Left cardiac atrium (tissue), 4 donors: Measurements from ENCODE around the gene ROBO2. TPM values are rescaled to one million over a fixed set of nuclear protein-coding genes. Genes with fewer than 3 reads are reported as not detected.

Experiments
- ATAC-seq, 2 donors: fragments of 200-7000 bp; cut with Tn5 transposase; one replicate each; pipeline ENCODE4 v1.9.1; 2020; ENCODE audit warnings: mild to moderate bottlenecking in 2 of 2, moderate library complexity in 2 of 2
- DNase-seq: peaks from one replicate; pipeline ENCODE4 v3.0.0-alpha.2; 2020
- intact Hi-C, 2 donors: fragments of 100-400 bp; cut with DNase I; formaldehyde crosslinking; loops; one replicate each; pipeline versions ENCODE4 v1.14.1 to v1.15.1; 2022 to 2023
- total RNA-seq, 2 donors: library from RNA; stranded (reverse); fragmentation: NEBNext Ultra II Directional; extraction: Animal tissue kit (Norgen Biotek cat#: 25700); gene quantifications; one replicate each; pipeline ENCODE4 v1.2.1, GENCODE V29; 2021
- donor health status: DM: no; HTN: yes; CAD: no.
- donor health status: DM: no; HTN: yes; CAD: no; lungs with severe emphysema.
- donor health status: DM: yes; HTN: yes; CAD: no.
- donor health status: Dilated cardiomyopathy.

The ROBO2 gene
- total RNA-seq, 2 donors from 2014 or later = 3.4 to 8.0 TPM

DNA sequence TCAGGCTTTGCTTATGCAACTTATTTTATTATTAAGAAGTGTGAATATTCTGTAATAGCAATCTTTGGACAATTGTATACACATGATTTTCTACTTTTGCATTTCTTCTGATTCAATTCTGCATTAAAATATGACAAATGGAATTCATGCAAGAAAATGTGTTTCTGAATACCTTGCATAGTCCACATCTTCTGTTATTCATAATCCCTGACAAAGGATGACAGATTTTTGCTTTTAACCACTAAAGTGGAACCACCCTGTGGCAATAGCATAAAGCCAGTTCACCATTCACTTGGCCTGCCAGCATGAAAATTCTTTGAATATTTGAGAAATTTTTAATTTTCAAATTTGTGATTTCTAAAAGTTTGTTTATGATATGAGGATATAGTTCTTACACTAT is 397.0 kb downstream of the ROBO2 start:
- ATAC-seq = no peak
- intact Hi-C loops = no loop called here
- DNase-seq = no peak

DNA sequence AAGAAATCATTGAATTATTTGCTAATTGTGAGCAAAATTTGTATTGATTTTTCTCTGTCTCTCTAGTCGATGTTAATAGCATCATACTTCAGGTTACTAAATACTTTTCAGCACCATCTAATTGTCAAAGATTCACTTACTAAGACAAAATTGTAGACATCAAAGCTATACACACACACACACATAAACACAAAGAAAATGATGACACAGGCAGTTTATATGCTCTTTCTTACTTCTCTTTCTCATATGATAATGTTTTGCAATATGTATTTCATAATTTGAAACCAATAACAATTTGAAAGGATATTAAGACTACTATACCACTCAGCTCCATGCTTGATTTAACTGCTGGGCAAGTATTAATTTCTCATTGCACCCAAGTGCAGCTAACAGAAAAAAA is 406.2 kb downstream of the ROBO2 start:
- ATAC-seq = no peak
- no peak for DNase-seq
- intact Hi-C loops = no loop called here

DNA sequence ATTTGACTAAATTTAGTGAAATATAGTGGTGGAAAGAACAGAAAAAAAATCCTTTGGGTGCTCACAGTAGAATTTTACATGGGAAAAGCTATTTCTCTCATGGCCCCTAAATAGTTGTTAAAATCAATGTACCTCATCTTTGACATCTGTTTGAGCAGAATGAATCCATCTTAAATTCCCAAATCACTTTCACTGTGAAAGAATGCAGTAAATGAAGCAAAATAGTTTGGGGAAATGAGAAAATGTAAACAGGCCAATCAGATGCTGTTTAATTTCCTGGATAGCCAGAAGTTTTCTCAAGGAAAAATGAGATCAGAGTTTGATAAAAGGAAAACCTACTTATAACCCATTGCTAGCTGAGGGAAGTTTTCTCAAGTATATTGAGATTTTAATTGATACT is 406.9 kb downstream of the ROBO2 start:
- intact Hi-C loops = no loop called here
- no peak for DNase-seq
- no peak for ATAC-seq

DNA sequence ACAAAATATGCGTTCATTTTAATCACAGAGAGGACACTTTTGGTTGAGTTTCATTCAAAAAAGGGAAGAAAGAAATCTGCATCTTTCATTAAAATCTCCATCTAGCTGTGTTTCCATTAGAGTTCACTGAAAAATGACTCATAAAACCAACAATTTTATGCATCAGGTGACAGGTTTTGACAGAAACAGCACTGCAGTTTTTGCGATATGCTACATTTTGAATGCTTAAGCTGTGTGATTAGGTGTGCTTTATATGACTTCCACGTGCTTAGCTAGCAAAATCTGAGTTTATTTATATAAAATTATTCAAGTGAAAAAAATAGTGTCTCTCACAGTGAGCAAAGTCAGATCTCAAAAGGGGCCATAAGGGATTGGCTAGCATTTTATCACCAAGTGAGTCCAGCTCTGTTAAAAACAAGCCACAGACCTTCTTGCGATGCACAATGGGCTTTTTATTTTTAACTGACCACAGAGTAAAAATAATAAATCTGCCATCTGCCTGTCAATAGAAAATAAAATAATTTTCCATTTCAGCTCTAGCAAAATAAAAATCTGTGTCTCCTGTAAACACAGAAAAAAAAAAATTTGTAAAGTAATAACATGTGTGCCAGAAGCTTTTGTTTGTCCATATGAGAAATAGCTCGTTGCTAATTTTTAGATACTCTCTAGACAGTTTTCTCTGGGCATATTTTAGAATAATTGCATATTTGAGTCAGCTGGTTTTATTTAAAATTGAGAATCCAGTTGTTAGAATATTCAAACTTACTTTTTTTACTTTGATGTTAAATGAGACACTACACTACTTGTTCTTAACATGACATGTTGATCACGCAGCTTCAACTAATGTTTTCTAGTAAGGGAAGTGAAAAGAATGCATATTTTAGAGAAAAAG is 409.8 kb downstream of the ROBO2 start:
- intact Hi-C loops = no loop called here
- no peak for ATAC-seq

DNA sequence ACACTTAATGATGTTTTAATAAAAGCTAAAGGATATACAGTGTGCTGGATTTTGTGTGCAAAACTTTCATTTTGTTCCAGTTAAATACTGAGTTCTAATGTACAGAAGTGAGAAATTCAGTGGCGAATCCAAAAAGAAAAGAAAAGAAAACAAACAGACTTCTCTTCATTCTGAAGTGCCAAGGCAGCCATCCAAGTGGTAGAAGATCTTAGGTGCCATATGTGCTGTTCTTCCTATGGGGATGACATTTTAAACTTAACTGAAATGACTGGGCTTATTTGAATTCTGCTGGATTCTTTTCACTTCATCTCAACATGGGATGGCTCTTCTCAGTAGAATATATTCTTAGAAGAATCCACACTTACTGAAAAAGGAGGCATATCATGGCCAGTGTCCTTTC is 416.5 kb downstream of the ROBO2 start:
- intact Hi-C loops = no loop called here
- ATAC-seq = no peak

More for the DNA sequence above, 409.8 kb downstream of the ROBO2 start:
- DNase-seq = no peak

DNA sequence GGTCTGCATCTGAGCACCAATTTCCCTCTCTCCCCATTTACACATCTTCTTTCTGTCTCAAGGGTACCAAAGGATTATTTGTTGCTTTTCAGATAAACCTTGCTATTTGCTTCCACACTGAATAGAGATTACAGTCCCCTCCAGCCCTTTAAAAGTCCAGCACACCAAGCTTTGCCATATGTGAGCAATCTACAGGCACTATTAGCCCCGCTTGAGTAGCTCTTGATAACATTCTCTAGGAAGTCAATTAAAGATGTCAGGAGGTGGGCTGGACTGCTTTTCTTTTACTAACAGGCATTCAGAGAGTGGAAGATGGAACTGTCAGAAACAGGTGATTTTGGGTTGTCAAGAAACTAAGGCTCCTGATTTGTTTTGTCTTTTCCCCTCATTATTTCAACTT is 417.0 kb downstream of the ROBO2 start:
- intact Hi-C loops = no loop called here
- DNase-seq = no peak
- ATAC-seq = no peak

More for the DNA sequence above, 416.5 kb downstream of the ROBO2 start:
- DNase-seq = no peak

DNA sequence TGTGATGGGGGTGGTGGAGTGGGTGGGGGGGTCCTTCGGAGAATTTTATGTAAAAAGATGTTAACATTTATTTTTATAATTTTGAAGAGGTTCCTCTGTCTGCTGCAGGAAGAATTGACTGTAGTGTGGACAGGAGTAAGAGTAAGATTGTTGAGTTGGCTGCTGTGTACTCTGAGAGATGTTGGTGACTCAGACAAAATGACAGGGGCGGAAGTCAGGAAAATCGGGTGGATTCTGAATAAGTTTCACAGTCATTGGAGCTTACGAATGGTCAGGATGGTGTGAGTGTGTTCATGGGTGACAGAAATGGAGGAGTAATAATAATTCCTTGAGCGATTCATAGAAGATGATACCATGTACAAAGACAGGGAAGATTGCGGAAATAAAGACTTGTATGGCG is 420.0 kb downstream of the ROBO2 start:
- DNase-seq = no peak
- ATAC-seq = no peak
- intact Hi-C loops = no loop called here

DNA sequence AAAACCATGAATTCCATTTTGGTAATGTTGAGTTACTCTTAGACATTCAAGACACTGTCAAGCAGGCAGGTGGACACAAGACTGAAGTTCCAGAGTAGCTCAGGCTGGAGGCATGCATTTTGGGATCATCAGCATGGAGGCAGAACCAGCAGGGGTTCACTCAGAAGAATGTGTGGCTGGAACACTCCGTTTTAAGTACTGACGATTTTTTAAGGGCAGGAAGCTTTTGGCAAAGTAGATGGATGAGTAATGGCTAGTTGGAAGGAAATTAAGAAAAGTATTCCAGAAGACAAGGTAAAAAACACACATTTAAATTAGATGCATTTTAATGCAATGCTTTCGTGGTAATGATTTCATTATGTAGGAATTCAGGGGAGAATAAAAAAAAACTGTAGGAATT is 420.4 kb downstream of the ROBO2 start:
- DNase-seq = no peak
- no peak for ATAC-seq
- intact Hi-C loops = no loop called here

DNA sequence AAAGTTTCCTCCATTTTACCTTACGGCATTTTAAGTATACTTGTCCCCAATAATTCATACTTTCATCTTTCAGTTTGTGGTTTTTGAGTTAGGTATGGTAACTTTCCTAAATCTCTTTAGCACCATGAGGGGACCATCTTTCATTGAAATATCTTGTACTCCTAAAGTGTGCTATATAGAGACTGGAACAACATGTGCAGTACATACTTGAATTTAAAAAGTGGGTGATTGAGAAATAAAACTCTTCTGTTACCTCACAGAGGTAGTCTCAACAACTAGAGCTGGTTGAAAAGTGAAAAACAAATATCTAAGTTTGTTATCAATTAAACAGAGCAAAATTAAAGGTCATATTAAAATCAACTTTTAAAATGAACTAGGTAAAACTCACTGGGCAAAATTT is 423.1 kb downstream of the ROBO2 start:
- intact Hi-C loops = no loop called here
- DNase-seq = no peak
- ATAC-seq = no peak

DNA sequence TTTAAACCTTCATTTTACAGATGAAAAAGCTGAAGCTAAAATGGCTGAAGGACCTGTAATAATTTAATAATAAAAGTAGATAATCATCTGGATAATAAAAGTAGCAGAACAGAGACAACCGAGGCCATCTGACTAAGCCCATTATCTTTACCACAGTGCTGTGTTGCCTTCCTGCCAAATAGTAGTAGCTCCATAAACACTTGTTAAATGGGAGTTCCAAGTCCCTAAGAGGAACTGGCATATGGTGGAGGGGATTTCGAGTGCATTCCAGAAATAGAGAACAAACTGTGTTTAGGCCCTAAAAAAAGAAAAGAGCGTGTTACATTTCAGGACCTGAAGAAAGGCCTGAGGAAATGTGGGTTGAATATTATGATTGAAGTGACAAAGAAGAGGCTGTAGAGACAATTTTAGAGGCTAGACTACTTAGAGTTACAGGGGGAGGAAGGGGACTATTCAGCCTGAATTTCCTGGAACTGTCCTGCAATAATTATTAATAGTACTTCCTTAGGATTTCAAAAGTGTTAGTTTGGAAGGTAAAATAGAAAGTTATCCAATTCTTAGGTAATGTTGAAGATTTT is 424.3 kb downstream of the ROBO2 start:
- ATAC-seq (peak in 1 of 2 donors; percentile 25), DNase-seq (no peak)
- intact Hi-C loops = no loop called here

DNA sequence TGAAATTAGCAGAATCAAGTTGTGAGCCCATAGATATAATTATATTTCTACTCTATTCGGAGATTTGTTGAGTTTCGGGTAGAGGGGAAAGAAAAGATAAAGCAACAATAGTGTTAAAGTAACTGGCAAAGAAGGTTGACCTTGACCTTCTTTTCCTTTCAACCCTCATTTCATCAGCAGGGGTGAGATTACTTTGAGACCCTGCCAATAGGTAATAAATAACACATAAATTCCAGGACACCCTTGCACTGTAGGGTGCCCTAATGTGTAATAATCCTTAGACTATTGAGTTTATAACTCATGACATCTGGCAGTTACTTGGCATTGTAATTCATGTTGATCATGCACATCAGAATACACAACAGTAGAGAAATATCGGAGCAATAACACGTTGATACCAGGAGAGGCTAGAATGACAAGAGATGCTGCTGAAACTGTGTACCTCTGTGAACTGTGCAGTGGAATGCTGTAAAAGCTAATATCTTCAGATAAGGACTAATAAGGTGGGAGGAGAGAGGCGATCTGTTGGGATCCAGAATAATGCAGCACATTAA is 426.7 kb downstream of the ROBO2 start:
- ATAC-seq (no peak), DNase-seq (no peak)
- intact Hi-C loops = no loop called here

DNA sequence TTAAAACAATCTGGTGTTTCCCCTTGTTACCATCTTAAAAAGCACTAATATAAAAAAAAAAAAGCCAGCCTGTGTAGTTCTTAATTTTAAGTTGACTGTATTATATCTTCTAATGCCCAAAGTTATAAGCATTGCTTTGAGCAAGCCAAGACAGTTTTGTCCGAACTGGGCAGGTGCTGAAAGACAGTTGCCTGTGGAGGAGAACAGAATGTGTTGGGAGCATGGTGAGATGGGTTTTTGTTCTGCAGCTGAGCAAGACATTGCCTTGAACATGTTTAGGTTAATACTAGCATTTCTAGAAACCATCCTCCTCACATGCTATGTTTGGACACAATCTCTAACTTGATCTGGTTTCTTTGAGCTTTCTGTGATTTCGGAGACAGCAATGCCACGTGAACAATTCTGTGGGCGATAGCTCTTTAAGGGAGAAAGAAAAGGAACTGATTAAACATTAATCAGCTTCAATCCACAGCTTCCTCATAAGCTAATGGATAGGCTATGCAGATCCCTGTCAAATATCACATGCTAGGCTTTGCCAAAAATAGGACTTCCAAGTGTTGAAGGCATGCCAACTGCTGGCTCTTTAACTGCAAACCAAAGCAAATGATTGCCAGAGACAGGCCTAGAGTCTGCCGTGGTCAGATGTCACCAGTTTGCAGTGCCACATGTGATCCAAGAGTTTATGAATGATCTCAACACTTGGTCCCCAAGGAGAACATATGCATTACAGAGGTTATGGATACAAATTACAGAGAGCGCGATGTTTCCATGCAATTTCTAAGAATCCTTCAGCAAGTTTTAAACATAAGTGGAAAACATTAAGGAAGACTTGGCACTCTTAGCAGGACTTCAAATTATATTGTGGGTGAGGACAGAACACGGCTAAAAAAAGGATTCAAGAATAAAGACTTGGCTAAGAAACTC is 428.1 kb downstream of the ROBO2 start:
- DNase-seq (peak; percentile 24), ATAC-seq (peak; percentile 62 to 90)
- intact Hi-C loops = no loop called here

DNA sequence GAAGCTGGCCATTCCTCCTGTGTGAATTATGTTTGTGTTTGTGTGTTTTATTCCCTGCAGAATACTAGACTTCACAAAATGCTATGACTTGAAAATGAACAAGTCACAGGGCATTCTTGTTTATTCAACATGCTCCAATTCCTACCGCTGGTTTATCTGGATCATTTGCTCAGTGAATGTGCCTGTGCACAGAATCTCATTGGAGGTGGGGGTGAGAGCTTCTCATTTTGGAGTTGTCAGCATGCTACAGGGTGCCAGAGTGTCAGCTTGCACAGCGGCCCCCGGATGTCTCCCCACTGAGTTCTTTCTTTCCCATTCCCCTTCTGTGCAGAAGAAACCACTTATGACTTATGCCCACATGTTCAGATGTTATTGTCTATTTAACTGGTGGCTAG is 428.7 kb downstream of the ROBO2 start:
- peak in 1 of 2 donors; percentile 24 for ATAC-seq
- intact Hi-C loops = no loop called here
- DNase-seq = no peak

DNA sequence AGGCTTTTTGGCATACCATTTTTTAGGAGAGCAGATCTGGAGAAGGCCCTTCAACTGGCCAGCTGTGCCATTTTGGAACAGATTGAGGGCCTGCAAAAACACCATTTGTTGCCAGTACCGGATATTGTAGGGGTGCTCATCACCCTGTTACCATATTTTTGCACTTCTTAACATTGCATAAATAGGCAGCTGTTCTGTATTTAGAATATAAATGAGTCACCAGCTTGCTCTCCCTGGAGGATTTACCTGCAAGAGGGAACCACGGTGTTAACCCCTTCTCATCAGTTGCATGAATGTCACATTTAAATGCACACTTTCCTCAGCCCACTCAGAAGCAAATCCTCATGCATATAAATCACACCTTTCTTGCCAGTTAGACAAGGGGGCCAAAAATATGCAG is 435.6 kb downstream of the ROBO2 start:
- no peak for ATAC-seq
- intact Hi-C loops = no loop called here
- DNase-seq = no peak

DNA sequence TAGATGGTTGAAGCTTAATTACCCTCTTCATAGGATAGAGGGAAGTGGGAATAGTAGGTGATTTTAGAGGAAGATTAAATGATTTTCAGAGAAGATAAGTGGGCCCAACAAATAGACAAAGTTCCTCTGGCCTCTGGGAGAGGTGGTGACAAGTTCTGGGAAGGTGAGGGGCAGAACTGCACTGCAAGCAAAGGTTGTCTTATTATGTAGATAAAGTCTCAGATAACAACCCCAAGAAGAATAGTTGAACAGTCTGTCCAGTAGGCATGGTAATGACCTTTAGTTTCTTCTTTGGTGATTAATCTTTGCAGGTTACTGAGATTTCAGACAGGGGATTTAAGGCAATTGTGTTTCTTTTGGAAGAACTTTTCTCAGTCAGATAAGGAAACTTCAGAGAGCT is 439.1 kb downstream of the ROBO2 start:
- intact Hi-C loops = no loop called here
- no peak for ATAC-seq
- DNase-seq = no peak

DNA sequence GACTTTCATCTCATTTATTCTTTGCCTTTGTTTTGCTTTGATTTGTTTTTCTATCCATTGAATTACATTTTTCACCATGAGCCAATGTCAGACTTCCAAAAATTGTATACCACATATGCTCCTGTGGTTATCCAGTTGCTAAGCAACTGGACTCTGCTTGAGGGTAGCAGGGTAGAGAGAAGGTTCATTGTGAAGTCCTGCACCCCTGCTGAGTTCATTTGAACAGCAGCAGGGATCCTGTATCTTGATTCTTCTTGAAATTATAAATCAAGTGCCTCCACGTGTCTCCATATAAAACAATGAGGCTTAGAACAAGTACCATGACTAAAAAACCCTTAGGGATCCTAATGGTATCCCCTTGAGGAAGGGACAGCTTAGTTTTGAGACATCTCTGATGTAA is 449.3 kb downstream of the ROBO2 start:
- intact Hi-C loops = no loop called here
- no peak for ATAC-seq
- no peak for DNase-seq

DNA sequence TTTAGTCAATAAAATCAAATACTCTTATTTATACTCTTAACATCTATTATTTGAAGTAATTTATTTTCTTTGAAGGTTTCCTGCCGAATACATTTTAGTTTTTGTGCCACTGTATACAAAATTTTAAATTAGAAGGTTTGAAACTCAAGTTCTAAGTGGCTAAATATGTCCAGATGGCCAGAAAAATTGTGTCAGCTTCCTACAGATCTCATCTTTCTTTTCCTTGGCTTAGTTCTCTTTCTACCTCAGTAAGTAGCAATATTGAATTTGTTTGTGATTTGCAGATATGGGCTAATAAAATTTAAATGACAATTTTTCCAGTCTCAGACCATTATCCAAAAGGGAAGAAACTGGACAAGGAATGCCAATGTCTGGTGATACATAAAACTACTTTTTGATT is 452.1 kb downstream of the ROBO2 start:
- intact Hi-C loops = no loop called here
- DNase-seq = no peak
- ATAC-seq = no peak

DNA sequence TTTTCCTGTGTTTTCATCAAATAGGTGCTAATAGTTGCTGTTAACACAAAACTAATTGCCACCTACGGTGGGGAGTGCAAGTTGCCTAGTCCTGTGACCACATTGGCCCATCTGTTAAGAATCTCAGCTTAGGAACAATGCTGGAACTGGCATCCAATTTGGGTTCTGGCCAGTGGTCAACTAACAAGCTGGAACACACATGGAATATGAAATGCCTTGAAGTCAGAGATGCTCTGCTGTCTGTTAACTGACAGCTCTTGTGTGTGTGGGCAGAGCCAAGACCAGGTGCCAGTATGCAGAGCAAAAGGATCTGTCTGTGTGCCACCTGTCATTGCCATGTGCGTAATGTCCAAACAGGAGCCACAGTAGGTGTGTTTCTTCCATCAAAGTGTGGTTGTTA is 460.8 kb downstream of the ROBO2 start:
- intact Hi-C loops = no loop called here
- ATAC-seq (peak in 1 of 2 donors; percentile 47), DNase-seq (no peak)

DNA sequence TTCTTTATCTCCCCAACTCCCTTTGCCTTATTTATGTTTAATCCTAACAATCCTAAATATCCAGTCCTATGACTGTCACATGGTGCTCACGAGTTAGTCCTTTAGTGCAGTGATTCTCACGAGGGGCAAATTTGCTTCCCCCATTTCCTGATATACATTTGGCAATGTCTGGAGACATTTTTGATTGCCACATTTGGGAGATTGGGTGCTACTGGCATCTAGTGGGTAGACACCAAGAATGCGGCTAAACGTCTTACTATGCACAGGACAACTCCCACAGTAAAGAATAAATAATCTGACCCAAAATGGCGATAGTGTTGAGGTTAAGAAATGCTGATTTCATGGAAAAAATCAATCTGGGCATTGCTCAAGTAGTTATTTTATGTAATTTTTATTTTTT is 466.5 kb downstream of the ROBO2 start:
- DNase-seq (no peak), ATAC-seq (no peak)
- intact Hi-C loops = no loop called here

DNA sequence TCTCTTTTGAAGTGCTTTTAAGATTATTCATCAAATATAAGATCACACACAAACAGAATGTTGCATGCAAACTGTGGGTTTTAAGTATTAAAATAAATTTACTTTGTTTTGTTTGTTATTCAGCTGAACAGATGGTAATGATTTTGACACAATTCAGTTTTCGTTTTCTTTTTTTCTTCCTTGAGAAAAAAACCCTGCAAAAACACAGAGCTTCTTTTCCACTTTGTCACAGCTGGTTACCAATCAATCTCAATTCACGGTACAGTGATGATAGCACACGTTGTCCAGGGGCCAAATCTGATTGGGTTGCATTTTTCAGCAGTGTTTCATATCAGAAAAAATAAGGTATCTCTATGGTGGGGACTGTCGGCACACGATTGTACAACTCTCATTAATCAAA is 473.6 kb downstream of the ROBO2 start:
- DNase-seq (no peak), ATAC-seq (no peak)
- intact Hi-C loops = no loop called here
